RWPE2 (cell line): ENCODE measurements around the gene PHC2.

Experiments used
- ATAC-seq: fragments of 200-7000 bp; cut with Tn5 transposase; 3 replicates; pipeline ENCODE4 v1.9.1; 2021; ENCODE audit warnings: low read depth
- DNase-seq: peaks from one replicate; pipeline ENCODE4 v3.0.0-alpha.2; 2020; ENCODE audit warnings: low spot score
- H3K27ac ChIP-seq: fragments of 450-650 bp; 2 replicates; pipeline ENCODE4 v1.5.1; 2017; ENCODE audit warnings: mild to moderate bottlenecking; ENCODE audit not compliant: poor library complexity, severe bottlenecking
- H3K27me3 ChIP-seq: fragments of 250-450 bp; sonication (Bioruptor Pico); 2 replicates; pipeline ENCODE4 v1.5.1; 2021; ENCODE audit warnings: mild to moderate bottlenecking, moderate library complexity; ENCODE audit not compliant: insufficient read depth, poor library complexity, severe bottlenecking
- H3K36me3 ChIP-seq: fragments of 250-450 bp; sonication (Bioruptor Pico); 2 replicates; pipeline ENCODE4 v1.5.1; 2020; ENCODE audit warnings: low read depth, mild to moderate bottlenecking, moderate library complexity
- H3K4me1 ChIP-seq: fragments of 250-450 bp; sonication (Bioruptor Pico); 2 replicates; pipeline ENCODE4 v1.5.1; 2021; ENCODE audit warnings: mild to moderate bottlenecking, moderate library complexity; ENCODE audit not compliant: insufficient read depth, poor library complexity, severe bottlenecking
- H3K4me3 ChIP-seq: fragments of 250-450 bp; sonication (Bioruptor Pico); 2 replicates; pipeline ENCODE4 v1.5.1; 2021; ENCODE audit warnings: mild to moderate bottlenecking, moderate library complexity; ENCODE audit not compliant: severe bottlenecking
- H3K9me3 ChIP-seq: fragments of 250-450 bp; sonication (Bioruptor Pico); 2 replicates; pipeline ENCODE4 v1.5.1; 2021; ENCODE audit warnings: mild to moderate bottlenecking, moderate library complexity; ENCODE audit not compliant: severe bottlenecking
- TF ChIP-seq, protein P1 (sequence below): fragments of 450-650 bp; IDR thresholded peaks from one replicate; pipeline ENCODE4 v1.5.1; 2017; ENCODE audit warnings: mild to moderate bottlenecking, moderate library complexity; ENCODE audit not compliant: poor library complexity, severe bottlenecking

The PHC2 gene

DNA sequence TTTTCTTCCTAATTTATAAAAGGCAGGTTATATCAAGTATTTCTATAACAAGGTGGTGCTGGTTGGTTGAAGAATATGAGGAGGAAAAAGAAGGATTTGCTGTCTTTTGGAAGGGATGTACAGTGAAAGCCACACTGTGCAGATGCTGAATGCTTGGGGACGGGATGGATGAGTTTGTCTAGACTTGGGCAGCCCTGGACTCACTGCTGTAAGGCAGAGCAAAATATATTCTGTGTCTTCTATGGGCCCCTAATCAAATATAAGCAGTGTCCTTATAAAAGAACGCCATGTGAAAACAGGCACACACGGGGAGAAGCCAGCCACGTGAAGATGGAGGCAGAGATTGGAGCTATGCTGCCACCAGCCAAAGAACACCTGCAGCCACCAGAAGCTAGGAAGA lies 47.4 kb downstream of the PHC2 start:
- Histone ChIP-seq H3K36me3 (no peaks in the 10 kb centered on the region), H3K4me3 (no peak overlapping the region), H3K9me3 (no peaks in the 10 kb centered on the region), H3K27me3 (no peaks in the 10 kb centered on the region), H3K4me1 (peaks cover 20% of the 10 kb centered on the region), H3K27ac (no peak overlapping the region)
- TF ChIP-seq, protein P1, sequence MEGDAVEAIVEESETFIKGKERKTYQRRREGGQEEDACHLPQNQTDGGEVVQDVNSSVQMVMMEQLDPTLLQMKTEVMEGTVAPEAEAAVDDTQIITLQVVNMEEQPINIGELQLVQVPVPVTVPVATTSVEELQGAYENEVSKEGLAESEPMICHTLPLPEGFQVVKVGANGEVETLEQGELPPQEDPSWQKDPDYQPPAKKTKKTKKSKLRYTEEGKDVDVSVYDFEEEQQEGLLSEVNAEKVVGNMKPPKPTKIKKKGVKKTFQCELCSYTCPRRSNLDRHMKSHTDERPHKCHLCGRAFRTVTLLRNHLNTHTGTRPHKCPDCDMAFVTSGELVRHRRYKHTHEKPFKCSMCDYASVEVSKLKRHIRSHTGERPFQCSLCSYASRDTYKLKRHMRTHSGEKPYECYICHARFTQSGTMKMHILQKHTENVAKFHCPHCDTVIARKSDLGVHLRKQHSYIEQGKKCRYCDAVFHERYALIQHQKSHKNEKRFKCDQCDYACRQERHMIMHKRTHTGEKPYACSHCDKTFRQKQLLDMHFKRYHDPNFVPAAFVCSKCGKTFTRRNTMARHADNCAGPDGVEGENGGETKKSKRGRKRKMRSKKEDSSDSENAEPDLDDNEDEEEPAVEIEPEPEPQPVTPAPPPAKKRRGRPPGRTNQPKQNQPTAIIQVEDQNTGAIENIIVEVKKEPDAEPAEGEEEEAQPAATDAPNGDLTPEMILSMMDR = no peak
- no peak for ATAC-seq
- DNase-seq = no peak

DNA sequence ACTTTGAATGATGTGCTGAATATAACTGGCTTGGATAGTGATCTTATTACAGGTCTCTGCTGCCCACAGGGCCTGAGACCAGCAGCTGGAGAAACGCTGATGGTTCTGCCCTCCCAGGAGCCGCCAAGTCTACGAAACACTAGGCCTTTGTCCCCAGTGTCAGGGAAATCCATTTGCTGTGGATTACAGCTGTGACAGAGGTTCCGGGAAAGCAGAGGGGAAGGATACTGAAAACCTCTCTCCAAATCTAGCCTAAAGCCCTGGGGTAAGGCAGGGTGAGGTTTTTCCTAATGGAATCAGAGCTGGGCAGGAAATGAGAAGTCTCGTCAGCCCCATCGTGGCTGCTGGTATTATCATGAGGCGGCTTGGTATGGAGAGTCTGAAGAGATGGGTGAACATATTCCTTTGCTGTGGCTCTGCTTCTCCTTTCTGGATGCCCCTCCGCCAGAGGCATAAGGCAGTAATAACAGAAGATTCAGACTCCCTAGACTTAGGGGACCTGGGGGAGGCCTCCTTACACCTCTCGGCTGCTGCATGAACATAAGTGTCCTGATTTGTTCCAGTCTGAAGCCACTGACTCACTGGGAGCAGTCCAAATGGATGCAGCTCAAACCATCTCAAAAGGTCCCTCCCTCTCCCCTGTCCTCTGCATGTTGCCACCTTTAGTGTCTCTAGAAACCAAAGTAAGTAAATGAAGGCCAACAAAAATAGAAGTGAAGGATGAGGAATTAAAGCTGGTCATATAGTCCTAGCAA lies 48.1 kb downstream of the PHC2 start:
- Histone ChIP-seq H3K36me3 (no peaks in the 10 kb centered on the region), H3K4me1 (peaks cover 17% of the 10 kb centered on the region), H3K27me3 (no peaks in the 10 kb centered on the region), H3K9me3 (no peaks in the 10 kb centered on the region), H3K4me3 (no peak overlapping the region), H3K27ac (no peak overlapping the region)
- TF ChIP-seq, protein P1 = no peak
- ATAC-seq = no peak
- DNase-seq = no peak

DNA sequence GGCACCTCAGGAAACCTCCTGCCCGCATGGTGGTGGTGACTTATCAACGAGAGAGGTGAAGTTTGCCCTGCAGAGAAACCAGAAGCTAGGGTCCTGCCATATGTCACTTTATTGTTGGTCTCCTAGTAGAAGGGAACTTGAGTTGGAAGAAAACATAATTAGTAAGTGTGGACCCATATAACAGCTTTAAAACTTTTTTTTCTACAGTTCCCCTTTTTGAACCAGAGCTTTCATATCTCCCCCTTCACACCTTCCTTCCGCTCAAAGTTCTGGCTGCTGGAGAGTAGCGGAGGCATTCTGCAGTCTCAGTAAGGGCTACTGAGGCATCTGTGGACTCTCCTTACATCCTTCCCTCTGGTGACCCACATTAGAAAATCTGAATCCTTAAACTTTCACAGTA lies 48.9 kb downstream of the PHC2 start:
- ATAC-seq (no peak), DNase-seq (no peak)
- H3K4me1 ChIP-seq = peaks cover 14% of the 10 kb centered on the region
- TF ChIP-seq, protein P1 = no peak
- no peaks in the 10 kb centered on the region for H3K9me3 ChIP-seq
- no peak overlapping the region for H3K4me3 ChIP-seq
- H3K36me3 ChIP-seq = no peaks in the 10 kb centered on the region
- no peak overlapping the region for H3K27ac ChIP-seq
- H3K27me3 ChIP-seq = no peaks in the 10 kb centered on the region

DNA sequence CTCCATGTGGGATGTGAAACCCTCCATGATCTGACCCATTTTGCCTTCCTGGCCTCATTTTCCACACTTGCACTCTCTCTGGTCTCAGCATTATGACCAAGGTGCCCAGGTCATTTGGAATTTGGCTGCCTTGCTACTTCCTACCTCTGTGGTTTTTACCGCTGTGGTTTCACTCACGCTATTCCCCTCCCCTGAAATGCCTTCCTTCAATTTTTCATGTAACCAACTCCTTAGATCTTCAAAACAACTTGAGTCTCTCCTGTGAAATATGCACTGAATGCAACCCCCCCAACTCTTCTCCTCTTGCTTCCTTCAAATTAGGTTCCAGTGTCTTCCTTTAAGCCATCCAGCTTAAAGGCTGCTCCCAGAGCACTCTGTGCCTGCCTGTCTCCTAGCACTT lies 50.1 kb downstream of the PHC2 start:
- peaks cover 16% of the 10 kb centered on the region for H3K4me1 ChIP-seq
- no peaks in the 10 kb centered on the region for H3K27me3 ChIP-seq
- DNase-seq (no peak), ATAC-seq (no peak)
- no peak overlapping the region for H3K4me3 ChIP-seq
- TF ChIP-seq, protein P1 = no peak
- no peak overlapping the region for H3K27ac ChIP-seq
- no peaks in the 10 kb centered on the region for H3K9me3 ChIP-seq
- H3K36me3 ChIP-seq = no peaks in the 10 kb centered on the region

DNA sequence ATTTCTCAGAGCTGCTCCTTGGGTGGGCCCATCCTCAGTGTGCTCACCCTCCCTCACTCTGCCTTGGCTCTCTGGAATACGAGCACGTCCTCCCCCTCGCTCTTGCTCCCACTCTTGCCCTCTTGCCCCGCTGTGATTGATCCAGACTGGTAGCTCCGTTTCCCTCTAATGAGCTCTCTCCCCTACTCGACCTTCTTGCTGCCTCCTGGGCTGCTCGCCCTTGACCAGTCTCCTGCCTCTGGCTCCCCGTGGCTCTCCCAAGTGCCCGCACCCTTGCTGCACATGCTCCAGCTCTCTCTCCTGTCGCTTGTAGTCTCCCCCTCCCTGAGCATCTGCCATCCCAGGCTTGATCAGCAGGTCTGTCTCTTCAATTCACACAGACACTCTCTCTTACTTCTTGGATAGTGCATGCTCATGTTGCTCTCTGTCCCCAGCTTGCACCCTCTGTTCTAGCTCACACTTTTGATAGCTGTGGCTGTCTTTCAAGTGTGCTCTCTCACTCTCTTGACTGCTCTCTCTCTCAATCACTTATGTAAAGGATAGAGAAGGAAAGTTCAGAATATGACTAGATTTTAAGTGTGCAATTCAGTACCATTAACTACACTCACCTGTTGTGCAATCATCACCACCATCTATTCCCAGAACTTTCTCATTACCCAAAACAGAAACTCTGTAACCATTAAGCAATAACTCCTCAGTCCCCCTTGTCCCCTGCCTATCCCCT lies 51.1 kb downstream of the PHC2 start:
- Histone ChIP-seq H3K27ac (no peak overlapping the region), H3K4me3 (no peak overlapping the region), H3K4me1 (peaks cover 15% of the 10 kb centered on the region), H3K36me3 (no peaks in the 10 kb centered on the region), H3K9me3 (no peaks in the 10 kb centered on the region), H3K27me3 (no peaks in the 10 kb centered on the region)
- TF ChIP-seq, protein P1 = no peak
- ATAC-seq (no peak), DNase-seq (no peak)
